ENCODE results near the gene RASGRP1.

The RASGRP1 gene

DNA sequence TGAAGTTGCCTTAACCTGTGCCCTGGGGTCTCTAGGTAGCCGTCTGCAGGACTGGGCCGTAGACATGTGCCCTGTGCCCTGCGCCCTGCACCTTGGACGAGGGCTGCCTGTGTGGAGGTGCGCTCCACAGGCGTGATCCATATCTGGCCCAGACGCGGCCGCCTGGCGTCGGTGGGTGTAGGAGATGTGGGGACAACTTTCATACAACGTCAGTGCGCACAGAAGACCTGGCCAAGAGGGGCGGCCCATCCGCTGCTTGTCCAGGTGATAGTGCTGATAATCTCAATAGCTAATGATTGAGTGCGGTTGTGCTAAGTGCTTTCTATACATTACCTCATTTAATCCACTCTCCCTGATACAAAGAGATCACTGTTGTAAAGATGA lies 665 bp upstream of the RASGRP1 start:
- no peak for DNase-seq

GRCh38 chr15:38563723-38564519 lies 693 bp downstream of the RASGRP1 start:
- peak; percentile 84 to 91 for DNase-seq

GRCh38 chr15:38562278-38562677 lies 2.3 kb downstream of the RASGRP1 start:
- DNase-seq: no peak

DNA sequence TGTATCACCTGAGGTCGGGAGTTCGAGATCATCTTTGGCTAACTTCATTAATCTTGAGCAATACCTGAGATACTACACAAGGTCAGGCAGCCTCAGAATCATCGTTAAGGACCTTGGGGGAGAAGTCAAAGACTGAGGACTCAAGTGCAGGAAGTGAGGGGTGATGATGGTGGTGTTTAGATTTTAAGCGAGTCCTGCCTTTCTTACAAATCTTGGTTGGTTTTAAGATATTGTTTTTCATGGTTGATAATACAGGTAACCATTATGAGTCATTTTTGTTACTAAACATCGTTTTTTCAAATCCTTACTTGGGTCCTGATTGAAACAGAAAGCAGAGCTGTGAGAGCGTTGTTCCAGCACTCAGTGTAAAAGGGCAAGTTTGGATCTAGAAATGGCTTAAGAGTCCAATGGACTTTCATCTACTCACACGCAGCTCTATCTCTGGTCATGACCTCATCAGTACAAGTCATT lies 4.1 kb downstream of the RASGRP1 start:
- no peak for DNase-seq

DNA sequence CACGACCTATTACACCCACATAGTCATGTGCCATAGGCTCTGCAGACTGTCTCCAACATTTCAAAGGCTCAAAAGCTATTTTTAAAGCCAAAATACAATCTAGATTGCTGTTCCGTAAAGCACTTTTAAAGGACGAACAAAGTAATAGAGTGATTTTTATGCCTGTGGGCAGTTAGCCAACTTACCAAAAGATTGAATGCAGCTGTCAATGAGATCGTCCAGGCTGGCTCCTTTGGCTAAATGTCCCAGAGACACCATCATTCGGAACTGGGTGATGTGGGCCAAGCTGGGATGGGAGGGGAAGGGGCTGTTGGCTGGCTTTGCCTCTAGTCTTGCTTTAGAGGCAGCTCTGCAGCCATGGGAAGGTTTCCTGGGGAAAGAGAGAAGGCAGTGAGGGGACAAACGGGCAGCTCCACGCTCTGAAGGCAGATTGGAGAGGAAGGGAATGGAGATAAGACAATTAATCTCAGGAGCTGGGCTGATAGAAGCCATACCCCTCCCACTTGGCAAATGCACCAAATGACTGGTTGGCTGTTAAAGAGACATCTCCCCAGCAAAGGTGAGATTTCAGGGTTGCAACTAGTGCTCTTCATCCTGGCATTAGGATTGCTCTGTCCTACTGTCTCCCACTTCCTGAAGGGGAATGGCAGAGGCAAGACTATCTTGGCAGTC lies 4.8 kb downstream of the RASGRP1 start:
- no peak for DNase-seq

GRCh38 chr15:38559131-38559530 lies 5.5 kb downstream of the RASGRP1 start:
- no peak for DNase-seq

DNA sequence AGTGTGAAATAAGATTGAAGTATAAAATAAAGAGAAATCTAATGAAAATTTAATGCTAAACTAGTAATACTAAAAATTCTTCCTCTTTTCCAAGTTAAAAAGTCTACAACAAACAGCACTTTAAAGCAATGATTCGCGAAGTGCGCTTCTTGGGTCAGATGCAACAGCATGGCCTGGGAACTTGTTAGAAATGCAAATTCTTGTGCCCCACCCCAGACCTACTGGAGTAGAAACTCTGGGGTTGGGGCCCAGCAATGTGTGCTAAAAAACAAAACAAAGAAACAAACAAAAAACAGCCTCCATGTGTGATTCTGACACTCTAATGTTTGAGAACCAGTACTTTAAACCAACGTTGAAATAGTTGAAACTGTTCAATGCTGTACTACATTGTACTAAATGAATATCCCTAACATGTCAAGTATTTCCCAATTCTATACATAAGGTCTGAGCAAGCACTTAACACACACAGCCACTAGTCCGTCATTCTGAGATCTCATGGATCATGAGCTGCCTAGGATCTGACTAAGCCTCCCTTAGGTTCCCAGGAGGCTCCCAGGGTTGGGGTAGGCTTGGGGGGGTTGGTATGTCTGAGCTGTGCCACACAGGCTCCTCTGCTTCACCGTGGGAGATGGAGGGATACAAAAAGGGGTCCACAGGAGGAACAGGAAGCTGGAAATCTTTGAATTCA lies 6.1 kb downstream of the RASGRP1 start:
- no peak for DNase-seq

DNA sequence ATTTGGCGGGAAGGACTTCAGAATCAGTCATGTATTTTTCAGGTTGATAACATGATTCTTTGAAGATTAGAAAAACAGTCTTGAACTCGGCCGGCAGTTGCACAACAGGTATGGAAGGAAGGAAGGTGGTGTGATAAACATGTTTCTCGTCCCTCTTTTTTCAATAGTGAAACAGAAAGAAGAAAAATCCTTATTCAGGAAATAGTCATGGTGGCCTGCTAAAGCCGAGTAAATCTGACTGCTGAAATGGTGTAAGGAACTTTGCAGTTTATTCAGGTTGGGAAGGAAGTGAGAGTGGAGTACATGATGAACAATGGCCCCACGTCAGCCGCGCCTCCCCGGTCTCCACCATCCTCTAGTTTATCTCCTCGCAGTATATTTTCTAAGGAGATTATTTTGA lies 6.7 kb downstream of the RASGRP1 start:
- peak in 1 of 2 donors; percentile 54 for DNase-seq

GRCh38 chr15:38555686-38556334 lies 8.8 kb downstream of the RASGRP1 start:
- DNase-seq: no peak

DNA sequence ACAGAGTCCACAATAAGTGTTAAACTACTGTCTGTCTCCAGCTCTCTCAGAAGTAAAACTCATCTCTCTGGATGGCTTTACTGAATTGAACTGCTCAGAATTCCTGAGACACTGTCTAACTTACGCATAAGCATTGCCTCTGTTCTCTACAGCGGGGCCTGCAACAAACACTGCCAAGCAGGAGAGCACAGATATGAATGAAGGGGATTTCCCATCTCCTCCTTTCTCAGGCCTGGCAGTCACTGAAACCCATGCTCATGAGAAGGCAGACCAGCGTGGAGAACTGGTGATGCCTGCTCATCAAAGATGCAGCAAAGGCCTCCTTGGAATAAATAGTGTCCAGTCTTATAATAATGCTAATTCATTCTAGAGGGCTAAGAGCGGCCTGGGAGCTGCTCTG lies 10.3 kb downstream of the RASGRP1 start:
- DNase-seq: peak in 1 of 2 donors; percentile 57

DNA sequence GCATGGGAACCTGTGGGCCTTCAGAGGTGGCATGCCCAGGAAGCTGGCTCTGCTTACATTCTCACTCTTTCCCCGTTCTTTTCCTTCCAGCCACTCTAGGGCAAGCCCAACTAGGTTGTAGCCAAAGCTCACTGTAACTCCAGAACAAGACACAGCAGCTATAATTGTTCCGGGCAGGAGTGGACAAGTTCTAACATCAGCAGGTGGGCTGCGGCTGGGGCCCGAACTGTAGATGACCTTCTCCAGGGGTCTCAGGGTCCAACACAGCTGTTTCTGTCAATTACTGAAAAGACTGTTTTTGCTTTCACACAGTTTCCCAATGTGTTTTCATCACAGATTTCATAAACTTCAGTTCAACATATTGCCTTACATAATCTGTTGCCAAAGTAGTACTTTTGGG lies 11.5 kb downstream of the RASGRP1 start:
- DNase-seq: no peak

DNA sequence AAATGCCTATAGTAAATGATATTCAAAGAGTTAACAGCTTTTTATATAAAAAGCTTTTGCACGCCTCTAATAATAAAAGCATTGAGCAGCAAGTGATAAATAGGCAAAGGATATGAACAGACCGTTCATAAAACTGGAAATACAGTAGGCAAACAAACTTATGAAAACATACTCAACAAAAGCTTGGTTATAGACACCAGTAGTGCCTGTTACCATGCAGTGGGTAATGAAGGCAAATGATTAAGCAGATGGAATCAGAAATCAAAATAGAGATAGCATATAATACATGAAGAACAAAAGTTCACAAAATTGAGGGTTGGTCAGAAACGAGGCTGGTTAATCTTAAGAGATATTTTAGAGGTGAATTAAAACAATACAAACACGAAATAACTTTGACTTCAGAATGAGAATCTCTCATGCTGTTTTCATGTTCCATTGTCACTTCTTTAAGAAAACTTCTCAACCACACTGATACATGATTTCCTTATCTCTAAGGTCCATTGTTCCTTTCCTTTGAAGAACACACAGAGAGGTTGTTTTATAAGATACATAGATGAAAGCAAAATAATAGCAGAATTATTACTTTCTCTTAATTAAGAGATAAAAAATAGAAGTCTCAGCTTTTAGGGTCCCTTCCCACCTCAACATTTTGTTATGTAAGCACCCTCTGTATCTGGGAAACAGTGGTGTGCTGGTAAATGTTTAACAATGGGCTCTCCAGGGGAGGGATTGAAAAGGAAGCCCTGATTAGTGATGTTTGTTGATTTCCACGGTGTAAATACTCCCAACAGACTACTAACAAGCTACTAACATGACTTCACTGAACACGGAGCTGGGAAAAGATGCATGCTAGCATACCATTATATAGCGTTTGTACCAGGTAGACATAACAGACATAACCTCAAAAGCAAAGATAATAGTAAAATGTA lies 12.6 kb downstream of the RASGRP1 start:
- no peak for DNase-seq

- DNase-seq: no peak
Observed at GRCh38 chr15:38549222-38549621, 15.4 kb downstream of the RASGRP1 start.

DNA sequence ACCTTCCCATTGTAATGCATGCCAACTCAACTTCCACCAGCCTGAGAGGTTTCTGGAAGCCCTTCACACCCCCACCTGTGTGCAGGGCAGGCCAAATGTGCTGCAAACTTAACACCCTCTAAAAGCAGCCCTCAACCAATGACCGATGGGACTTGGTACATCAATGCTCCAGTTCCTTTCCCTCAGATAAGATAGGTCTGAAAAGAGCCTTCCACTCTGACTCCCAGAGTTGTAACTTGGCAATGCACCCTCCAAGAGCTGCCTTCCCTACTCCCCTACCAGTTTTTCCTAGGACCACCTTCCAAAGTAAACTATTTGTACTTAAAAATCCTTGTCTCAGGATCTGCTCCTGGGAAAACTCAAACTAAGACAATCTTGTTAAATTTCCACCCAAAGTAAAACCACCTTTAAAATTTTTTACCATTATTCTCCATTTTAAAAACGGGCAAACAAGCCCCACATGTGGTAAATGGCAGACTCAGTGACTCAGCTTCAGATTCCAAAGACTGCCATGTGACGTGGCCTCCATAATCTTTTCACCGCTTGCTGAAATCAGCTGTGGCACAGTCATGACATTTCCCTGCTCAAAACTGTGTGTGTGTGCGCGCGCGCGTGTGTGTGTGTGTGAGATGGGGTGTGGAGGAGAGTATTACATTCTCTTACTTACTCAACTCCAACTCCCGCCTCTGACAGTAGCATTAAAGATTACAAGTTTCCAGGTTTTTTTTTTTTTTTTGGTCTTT lies 17.2 kb downstream of the RASGRP1 start:
- no peak for DNase-seq

DNA sequence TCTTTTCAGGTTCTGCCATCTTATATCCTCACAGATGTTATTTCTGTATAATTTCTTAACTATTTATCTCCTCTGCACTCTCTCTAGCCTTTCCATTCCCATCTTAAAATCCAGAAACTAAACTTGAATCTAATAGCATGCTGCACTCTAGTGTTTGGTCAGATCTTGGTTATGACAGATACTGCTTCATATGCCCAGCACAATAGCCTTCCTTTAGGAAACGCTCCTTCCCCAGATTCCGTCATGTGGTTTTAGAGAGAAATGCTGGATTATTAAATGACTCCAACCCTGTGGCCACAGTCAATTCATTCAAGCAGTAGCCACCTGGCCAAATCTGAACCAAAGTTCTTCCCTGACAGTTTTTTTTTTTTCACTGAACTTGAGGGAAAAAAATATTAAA lies 19.4 kb downstream of the RASGRP1 start:
- DNase-seq: no peak

- no peak for DNase-seq
Observed at GRCh38 chr15:38541026-38541425, 23.6 kb downstream of the RASGRP1 start.

GRCh38 chr15:38540510-38540909 lies 24.1 kb downstream of the RASGRP1 start:
- DNase-seq: no peak

DNA sequence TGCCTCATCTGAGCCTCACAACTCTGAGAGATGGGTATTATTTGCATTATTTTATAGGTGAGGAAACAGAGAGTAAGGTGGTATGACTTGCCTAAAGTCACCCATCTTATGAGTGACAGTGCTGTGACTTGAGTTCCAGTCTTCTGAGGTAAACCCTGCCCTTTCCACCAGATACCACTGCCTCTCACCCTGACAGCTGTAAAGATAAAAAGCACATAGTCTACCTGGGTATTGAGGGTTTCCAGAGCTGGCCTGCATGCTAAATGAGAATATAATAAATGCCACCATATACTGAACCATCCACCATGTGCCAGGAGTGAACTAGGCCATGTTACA lies 25.6 kb downstream of the RASGRP1 start:
- DNase-seq: no peak

GRCh38 chr15:38538328-38539007 lies 26.1 kb downstream of the RASGRP1 start:
- no peak for DNase-seq

DNA sequence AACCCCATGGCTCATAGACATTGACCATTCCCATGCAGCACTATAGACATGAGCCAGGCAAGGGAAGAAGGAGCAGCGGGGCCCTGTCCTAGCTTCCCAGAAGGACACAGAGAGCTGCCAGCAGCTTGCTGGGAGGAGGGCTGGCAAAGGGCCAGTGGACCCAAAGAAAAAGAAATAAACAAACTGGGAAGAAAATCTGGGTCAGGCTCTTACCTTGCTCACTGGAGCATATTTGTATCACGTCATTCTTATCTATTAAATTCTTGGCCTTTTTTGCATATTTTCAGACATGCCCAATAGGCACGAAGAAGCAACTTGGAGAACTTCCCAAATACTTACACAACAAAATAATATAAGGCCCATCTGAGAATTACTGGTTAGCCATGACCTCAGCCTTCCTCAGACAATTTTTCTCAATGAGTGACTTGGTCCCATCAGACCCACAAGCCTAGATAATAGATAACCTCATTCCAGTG lies 28.4 kb downstream of the RASGRP1 start:
- no peak for DNase-seq

Measured in CD4-positive, alpha-beta T cell treated with Interferon alpha-2 for 1 hour (primary cell).